Stimulated activated CD4-positive, alpha-beta T cell treated with anti-CD3 and anti-CD28 coated beads, Interleukin-2, amount 100 ng/mL, for 24 hours (primary cell): ENCODE measurements around the gene ZFHX2.
"Not testable (repeated sequence)": the region's sequence is repeated elsewhere in the genome, so short reads cannot be mapped to it uniquely, and the experiment has no call there.

Experiments used
- DNase-seq, 2 donors: peaks; one replicate each; pipeline ENCODE4 v3.0.0-alpha.2; 2020

Gene ZFHX2

DNA sequence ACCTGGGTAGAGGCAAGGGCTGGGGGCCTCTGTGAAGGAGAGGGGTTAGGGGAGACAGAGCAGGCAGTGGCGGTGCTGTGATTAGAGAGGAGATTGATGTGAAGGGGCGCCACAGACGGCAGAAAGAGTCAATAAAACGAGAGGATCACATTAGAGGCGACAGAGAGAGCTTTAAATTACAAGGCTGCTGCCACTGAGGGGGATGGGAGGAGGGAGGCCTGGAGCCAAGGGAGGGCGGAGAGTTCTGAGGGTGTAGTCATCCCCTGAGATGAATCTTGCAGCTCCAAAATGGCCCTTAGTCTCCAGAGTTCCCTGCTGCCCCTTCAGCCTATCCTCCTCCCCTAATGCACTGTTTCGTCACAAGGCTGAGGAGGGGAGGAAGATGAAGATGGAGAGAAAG lies 12.8 kb downstream of the ZFHX2 start:
- DNase-seq = no peak

DNA sequence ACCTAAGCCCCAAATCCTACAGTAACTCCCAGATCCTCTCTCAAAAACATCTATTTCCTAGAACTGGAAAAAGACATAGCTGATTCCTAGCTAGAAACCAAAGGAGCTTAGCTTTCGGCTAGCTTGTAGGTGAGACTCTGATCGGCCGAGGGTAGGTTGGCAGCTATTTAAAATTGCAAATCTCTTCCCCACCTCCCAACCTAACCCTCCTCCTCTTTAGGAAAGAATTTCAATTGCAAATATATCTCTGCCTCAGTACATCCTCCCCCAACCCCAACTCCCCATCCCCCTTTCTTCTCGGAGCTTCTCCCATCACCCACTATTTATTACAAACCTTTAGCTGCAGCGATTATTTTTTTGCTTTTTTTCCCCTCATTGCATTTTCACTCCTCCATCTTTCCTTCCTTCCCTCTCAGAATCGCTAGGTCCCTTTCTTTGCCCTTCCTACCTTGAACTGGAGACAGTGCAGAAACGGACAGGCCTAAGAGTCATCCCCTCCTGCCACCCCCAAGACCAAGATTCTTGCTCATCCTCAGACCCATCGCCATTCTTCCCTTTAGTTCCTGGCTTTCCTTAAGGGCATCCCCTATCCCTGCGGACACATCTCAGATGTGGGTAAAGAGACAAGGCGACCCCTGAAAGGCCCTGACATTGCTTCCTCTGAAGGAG lies 13.4 kb downstream of the ZFHX2 start:
- DNase-seq = no peak

DNA sequence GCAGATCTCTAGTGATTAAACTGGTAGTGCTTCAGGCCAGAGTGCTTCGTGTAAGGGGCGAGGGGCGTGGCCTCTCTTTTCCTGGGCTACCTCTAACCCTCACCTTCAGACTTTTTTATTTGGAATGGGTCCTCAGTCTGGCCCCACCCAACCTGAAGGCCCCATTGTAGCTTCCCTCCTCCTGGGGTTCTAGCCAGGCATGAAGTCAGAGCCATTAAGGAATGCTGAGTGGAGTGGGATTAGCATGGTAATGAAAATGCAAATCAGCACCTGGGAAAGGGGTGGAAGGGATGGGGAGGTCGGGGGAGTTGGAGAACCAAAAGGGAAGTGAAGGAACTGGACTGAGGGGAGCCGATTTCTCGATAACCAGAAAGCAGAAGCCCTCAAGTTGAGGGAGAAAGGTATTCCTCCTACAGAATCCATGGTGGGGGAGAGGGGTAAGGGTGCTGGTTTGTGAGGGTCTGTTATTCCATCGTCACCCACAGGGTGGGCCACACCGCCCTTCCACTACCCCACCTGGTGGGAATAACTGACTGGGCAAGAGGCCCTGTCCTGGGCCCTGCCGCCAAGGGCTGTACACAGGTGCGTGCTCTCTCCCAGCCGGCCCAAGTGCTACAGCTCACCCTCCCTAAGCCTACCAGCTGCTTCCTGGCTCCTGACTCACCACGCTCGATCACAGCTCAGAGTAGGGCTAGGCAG lies 14.1 kb downstream of the ZFHX2 start:
- no peak for DNase-seq

DNA sequence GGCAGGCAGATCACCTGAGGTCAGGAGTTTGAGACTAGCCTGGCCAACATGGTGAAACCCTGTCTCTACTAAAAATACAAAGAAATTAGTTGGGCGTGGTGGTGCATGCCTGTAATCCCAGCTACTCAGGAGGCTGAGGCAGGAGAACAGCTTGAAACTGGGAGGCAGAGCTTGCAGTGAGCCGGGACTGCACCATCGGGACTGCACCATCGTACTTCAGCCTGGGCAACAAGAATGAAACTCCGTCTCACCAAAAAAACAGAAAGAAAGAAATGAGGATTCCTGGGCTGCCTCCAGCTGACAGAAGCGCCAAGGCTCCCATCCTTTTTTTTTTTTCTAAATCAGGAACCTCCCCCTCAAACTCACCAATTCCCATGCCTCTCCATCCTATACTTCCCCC lies 14.7 kb downstream of the ZFHX2 start:
- not testable (repeated sequence) for DNase-seq

DNA sequence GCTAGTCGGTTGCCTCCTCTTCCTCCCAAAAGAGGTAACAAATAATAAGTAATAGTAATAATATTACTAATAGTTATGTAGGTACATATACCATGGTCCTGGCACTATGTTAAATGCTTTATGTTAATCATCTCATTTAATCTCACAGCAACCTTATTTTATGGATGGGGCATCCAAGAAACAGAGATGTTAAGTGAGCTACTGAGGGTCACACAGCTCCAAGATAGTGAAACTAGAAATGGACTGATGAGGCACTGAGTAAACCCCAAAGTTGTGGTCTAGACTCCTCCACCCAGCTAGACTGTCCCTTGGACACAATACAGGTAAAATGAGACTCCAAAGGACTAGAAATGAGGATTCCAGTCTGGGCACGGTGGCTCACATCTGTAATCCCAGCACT lies 15.1 kb downstream of the ZFHX2 start:
- no peak for DNase-seq

DNA sequence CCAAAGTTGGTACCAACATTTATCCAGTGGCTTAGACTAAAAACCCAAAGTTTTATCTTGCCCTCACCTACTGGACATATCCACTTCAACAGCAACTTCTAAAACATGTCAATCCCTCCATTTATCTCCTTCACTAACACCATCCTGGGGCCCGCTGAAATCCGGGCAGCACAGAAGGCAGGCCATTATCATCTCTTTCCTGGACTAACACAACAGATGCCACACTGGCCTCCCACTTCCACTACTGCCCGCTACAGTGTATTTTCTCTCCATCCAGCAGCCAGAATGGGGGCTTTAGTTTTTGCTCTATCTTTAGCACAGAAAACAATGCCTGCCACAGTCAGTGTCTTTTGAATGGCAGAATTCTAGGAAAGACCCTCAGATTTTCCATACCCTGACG lies 15.6 kb downstream of the ZFHX2 start:
- no peak for DNase-seq

DNA sequence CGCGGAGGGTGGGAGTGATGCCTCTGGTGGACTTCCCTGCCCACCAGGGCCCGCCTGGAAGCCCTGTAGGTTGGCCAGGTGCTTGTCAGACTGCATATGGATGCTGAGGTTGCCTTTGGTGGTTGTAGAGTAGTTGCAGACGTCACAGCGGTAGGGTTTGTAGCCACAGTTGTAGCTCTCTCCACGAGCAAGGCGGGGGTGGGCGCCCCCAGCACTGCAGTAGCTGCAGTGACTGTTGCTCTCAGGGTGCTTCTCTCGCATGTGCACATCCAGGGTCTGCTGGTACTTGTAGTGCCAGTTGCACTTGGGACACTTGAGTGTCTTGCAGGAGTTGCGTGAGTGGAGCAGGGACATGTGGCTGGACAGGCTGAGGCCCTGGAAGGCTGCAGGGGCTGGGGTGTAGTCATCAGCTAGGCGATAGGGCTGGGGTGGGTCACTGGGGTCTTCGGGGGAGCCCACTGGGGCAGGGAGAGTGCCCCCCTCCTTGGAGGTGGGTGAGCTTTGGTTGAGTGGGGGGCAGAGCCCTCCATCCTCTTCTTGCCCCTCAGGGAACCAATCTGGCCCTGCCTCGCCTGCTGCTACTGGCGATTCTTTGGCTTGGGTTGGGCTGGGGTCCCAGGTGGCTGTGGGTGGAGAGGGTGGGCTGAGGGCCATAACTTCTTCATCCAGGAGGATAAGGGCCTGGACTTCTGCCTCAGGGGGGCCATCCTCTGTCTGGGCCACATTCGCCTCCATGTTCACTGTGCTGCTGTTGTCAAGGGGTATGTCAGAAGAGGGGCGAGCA lies 17.7 kb downstream of the ZFHX2 start:
- DNase-seq = no peak

DNA sequence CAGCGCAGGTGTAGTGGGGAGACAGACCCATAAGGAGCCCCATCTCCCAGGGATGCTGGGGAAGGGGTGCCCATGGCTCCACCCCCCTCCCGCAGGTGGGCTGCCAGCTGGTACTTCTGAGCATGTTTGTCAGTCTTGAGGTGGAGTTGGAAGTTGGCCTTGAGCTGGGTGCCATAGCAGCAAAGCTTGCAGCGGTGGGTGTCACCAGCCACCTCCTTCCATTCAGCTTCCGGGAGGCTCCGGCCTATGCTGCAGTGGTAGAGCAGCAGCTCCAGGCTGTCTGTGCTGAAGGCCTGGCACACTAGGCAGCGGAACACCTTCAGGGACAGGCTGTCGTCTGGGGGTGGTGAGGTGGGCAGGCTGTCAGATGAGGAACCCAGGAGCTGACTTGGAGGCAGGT lies 18.9 kb downstream of the ZFHX2 start:
- no peak for DNase-seq

DNA sequence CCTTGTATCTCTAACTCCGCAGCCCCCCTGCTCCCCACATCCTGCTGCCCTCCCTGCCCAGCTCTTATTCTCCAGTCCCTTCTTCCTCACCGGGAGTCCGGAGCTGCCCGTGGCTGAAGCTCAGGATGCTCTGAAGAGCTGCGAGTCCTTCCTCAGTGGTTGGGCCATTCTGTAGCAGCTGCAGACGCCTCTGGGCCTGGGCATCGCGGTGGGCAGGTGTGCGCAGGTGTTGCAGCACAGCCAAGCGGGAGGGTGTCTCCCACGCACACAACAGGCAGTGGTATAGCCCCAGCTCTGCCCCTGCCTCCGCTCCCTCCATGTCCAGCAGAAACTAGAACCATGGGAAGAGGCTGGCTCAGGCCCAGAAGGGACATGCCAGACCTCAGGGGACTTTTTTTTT lies 20.2 kb downstream of the ZFHX2 start:
- no peak for DNase-seq

DNA sequence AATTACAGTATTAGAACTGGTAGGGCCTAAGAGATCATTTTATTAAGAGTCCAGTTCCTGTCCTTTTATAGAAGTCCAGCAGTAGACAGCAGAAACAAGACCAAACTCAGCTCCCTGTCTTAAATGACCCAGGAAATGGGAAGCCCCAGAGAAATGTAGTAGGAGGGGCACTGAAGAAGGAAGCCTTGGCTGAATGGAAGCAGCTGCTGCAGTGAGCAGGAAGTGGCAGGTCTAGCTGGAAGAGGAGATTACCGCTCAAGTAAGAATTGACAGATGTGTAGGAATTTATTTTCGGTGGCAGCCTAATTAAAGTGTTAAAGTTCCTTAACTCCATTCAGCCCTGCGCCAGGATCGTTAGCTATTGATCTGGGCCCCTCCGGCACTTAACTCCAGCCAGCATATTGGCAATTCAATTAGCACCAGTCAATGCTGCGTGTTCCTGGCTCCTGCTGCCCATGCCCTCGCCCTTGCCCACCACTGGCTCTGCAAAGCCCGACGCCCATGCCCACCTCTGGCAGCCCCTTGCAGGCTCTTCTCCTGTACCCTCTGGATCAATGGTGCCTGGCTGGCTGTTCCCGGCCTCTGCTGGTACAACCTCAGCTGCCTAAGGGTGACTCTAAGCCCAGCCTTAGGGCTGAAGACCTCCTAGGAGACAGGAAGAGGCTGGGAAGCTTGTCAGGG lies 21.1 kb downstream of the ZFHX2 start:
- no peak for DNase-seq

DNA sequence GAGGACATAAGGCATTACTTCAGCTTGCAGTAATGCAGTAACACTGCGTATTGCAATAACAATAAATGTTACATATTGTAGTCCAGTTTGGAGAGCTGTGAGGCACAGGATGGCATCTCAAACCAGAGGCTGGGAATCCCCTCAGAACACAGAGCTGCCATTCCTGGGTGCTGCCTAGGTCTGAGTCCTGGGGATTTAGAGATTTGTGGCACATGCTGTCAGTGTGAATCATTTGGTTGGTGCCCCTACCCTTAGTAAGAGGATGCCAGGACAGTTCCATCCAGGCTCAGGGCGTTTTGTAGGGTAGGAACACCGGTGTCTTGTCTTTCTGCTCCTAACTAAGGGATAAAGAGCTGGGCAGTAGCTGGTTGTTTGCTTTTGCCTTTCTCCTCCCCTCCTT lies 22.5 kb downstream of the ZFHX2 start:
- DNase-seq = no peak

DNA sequence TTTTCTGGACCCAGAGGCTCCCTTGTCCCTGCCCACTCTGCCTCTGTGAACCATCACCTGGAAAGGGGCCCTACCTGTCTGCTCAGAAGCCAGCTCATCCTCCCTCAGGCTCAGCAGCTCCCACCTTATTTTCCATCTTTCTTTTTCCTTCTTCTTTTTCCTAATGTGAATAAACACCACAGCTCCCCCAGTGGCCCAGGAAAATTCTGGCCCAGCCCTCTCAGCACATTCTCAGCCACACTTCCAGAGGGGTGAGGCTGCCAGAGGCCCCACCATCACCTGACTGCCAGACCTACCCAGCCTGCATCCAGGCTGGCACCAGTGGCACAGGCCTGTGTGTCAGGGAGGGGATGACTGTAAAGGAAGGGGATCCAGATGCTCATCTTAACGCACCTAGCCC lies 23.0 kb downstream of the ZFHX2 start:
- no peak for DNase-seq

DNA sequence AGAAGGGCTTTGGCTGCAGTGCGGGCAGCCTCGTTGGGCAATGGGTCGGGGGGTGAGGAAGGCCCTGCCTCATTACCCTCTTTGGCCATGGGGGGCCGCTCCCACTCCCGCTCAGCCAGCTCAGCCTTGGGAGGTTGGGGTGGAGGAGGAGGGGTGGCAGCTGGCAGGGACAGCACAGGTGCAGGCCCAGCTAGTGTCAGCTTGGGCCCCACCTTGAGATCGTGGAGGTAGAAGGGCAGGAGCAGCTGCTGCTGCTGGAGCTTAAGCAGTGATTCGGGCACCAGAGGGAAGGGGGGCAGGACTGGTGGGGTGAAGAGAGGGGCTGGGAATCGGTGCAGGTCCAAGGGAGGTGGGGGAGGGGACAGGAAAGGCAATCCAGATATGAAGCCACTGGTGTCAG lies 26.0 kb downstream of the ZFHX2 start:
- no peak for DNase-seq

DNA sequence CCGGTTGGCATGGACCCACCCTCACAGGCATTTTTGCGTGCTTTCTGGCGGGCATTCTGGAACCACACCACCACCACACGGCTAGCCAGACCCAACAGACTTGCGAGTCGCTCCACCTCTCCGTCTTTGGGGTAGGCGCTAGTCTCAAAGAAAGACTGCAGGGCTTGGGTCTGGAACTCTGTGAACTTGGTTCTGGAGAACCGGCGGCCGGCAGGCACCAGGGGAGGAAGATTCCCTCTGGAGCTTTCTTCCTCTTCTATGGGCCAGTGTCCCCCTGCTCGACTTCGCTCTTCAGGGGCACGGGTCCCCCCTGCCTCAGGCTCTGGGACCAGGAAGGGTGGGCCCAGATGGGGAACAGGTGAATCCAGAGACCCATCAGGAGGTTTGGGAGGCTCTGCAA lies 26.6 kb downstream of the ZFHX2 start:
- DNase-seq = no peak

DNA sequence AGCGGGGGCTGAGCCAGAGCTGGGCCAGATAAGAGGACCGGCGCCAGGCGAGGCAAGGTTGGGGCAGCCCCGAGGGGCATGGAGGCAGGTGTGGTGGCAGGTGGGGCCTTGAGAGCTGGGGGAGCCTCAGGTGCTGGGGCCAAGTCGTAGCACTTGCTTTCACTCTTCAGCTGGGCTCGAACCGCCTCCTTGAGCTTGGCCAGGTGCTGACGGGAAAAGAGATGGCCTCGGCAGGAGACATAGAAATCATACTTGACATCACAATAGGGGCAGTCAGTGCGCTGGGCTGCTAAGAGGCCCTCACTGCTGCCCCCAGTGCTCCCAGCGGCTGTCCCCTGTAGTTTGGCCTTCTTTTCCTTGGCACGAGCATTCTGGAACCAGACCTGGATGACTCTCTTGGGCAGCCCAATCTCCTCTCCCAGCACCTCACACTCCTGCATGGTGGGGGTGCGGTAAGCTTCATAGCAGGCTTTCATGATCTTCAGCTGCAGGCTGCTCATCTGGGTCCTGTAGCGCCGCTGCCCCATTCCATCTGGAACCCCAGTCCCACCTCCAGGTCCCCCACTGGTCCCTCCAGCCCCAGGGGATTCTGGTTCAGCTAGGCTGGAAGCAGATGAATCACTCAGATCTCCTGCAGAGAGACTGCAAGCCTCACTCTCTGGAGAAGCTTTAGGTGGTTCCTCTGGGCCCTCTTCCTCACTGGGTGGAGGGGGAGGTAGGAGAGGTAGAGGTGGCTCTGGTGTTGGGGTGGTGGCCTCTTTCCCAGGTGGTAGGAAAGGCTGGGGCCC lies 28.1 kb downstream of the ZFHX2 start:
- DNase-seq = no peak

DNA sequence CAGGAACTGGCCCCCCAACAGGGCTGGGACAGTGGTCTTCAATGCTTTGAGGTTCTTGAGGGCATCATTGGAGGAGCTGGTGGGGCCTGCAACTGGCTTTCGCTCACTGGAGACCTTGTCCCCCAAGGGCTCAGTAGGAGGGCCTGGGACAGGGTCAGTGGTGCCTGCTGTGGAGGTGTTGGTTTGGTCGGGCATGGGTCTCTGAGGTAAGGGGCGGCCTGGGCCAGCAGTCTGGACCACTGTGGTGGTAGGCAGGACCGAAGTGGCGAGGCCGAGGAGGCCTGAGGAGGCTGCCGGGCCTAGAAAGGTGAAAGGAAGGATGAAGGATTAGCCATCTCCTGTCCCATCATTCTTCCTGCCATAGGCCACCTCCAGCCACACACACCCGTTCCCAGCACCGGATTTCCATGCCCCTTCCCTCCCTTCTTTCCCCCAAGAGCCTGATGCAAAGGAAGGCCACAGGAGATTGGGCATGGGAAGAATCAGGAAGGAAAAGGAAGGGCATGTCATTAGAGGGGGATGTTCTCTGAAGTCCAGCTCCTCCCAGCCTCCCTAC lies 28.8 kb downstream of the ZFHX2 start:
- DNase-seq = no peak

DNA sequence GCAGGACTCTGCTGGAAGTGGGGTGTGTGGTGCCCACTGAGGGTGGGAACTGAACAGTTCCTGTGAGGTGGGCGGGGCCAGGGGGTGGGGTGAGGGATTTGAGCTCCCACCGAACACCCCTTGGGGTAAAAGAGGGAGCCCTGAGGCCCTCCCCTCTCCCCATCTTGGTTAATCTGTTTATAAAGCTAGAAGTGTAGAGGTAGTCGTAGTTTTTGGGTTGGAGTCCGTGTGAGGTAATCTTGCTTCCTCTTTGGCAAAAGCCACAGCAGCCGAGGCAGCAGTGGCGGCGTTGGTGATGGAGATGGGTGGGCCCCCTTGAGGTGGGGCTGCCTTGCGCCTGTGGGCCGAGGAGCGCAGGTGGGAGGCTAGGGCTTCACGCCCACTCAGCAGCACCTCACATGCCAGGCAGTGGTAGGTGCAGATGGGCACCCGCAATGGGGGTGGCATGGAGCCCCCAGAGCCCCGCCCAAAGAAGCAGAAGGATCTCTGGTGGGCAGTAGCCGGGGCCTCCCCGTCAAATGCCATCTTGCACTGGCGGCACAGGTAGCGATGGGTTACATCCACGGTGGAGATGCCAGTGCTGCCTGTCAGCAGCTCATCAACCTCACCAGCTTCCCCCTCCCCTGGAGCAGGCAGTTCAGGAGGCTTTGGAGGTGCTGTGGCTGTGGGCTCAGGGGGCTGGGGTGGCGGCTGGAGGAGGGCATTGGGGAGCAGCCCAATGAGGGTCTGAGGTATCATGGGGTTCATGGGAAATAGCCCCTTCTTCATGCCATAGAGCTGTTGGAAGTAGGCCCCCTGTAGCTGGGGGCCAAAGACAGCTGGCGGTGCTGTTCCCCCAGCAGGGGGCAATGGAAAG lies 29.6 kb downstream of the ZFHX2 start:
- no peak for DNase-seq

DNA sequence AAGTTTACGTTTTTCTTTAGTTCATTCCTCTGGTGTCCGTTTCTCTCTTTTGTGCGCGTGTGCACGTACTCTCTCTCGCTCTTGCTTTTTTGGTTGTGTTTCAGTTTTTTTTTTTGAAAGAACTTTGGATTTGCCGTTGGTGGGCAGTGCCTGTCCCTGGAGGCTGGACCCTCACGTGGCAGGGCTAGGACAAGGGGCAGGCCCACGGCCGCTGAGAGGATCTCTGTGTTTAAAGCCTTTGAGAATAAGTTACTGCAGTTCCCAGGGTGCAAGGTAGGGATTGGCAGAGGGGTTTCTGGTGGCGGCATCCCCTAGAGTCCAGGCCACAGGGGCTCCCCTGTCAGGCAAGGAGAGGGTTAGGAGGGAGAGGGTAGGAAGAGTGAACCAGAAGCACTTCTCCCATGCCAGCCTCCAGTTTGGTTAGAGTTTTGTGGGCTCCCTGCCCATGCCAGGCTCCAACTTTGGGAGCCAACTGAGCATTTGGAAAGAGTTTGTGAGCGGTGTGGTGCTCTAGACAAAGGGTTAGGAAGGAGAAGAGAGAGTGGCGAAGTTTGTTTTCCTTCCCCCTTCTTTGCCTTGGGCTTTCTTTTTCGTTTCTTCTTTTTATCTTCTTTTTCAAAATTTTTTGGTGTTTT lies 30.5 kb downstream of the ZFHX2 start:
- DNase-seq = no peak

DNA sequence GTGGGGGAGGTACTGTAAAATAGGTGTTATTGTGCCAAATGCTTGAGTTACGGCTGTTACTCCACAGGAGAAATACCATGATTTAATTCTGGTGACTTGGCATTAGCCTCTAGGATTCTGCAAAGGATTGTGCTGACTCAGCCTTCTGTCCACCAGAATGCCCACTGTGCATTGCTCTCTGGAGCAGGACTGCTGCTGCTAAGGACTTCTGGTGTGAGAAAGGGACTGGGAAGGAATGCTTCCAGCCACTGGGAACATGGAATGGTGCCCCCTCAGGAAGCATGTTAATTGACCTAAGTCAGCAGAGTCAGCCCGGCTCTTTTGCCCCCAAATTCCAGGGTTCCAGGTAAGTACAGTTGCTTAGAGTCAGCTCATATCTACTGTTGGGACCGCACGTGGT lies 32.9 kb downstream of the ZFHX2 start:
- no peak for DNase-seq

DNA sequence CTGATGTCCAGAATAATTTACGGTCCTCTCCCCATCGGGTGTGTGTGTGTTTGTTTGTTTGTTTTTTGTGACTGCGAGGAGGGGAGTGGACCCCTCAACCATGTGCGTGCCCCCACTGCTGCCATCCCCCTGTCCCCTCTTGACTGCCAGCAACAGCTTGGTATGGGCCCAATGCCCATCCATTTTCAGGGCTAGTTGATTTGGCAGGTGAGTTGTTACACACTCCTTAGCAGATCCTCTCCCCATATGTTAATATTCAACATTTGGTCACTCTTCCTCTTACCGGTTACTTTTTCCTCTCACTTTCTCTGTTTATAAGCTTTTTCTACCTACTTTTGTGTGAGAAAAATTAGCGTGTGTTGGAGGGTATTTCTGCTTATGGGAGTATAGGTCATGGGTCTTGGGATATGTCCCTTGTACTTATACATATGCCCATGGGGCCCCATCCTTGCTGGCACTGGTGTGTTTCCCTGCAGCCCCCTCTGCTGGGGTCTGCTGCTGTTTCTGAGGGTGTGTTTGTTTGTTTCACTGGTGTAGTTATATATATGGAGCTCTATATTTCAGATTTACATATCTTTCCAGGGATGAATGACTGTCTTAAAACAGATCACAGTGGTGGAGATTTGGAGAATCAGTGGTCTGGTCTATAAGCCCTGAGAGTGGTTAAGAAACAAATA lies 33.8 kb downstream of the ZFHX2 start:
- no peak for DNase-seq

DNA sequence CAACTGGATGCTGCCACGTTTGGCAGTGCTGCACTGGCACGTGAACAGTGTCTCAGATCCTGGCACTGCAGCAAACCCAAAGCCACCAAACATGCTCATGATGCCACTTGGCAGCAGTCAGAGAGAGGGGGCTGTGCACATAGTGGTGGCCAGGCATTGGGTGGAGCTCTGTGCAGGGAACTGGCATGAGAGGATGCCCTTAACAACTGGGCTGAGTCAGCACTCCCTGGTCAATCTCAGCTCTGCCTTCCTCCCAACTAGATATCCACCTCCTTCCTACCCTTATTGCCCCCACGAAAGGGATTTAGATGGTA lies 37.0 kb downstream of the ZFHX2 start:
- DNase-seq = no peak
